Measurements from ENCODE around the gene C2orf92.

C2orf92 gene

DNA sequence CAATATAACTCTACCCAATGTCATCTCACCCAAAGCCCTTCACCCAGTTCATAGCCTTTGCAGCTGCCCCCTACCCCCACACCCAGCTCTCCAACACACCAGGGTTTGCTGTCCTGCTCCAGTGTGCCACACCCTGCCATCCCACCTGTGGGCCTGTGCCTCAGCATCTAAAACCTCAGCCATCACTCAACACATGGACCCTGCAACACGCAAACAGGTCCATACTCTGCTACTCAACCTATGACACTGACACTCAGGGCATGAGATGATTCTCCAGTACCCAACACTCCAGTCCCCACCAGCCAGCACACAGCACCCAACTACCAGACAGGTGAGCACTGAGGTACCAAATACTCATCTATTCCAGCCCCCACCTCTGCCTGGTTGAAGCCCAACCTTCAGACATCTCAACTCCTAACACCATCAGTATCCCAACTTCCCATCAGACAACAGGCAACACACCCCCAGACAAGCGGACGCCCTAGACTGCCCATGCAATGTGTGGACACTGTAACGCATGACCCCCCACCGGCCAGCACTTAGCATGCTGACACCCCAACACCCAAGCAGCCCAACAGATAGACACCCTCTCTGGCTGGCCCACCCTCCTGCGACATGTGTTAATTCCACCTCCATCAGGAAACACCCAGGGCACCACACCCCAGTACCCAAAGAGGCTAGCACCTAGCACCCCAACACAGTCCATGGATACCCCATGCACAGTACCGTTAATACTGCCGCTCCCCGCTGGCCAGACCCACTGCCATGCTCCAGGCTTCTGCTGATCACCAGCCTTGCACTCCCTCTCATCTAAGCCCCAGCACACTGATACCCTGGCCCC, 68.9 kb downstream of the C2orf92 start:
- Histone ChIP-seq H3K9me3 (ENCODE audit: control insufficient read depth, low read length) (no peaks in the 10 kb centered on the region), H3K4me3 (ENCODE audit: insufficient read depth in 1 of 2, low read depth in 1 of 2, low read length in 2 of 2) (no peak overlapping the region), H2BK12ac (ENCODE audit: low read length in 2 of 2) (no peak overlapping the region), H3K4ac (ENCODE audit: low read depth in 1 of 2, low read length in 2 of 2) (no peak overlapping the region), H3K9ac (ENCODE audit: low read length) (no peak overlapping the region), H3K4me1 (ENCODE audit: control insufficient read depth, insufficient read depth, low read depth, low read length) (peaks cover 3% of the 10 kb centered on the region), H2BK15ac (ENCODE audit: low read depth, poor library complexity, severe bottlenecking) (no peak overlapping the region), H2BK5ac (ENCODE audit: low read depth, low read length, poor library complexity, severe bottlenecking) (no peak overlapping the region), H3K14ac (ENCODE audit: low read length in 2 of 2) (no peak overlapping the region), H2AK5ac (ENCODE audit: low read length, severe bottlenecking) (no peak overlapping the region), H3K27me3 (ENCODE audit: control insufficient read depth in 1 of 2, insufficient read depth in 1 of 2, low read length in 2 of 2) (peaks cover 0 to 20% of the 10 kb centered on the region in 2 experiments), H3K36me3 (ENCODE audit: control insufficient read depth in 1 of 2, insufficient read depth in 2 of 2, low read depth in 1 of 2, low read length in 2 of 2) (no peaks in the 10 kb centered on the region), H3K79me1 (replicated peaks; ENCODE audit: low read length, poor library complexity, severe bottlenecking) (no peaks in the 10 kb centered on the region), H3K18ac (ENCODE audit: low read depth in 1 of 2, low read length in 2 of 2) (no peak overlapping the region), H2AFZ (ENCODE audit: low read depth, low read length) (no peak overlapping the region), H3K4me2 (ENCODE audit: low read length, poor library complexity, severe bottlenecking) (no peak overlapping the region), H4K8ac (ENCODE audit: low read length) (peak overlapping the region; percentile 47), H4K91ac (ENCODE audit: low read length) (peak overlapping the region; percentile 36), H2BK120ac (ENCODE audit: low read depth, low read length) (no peak overlapping the region), H3K27ac (ENCODE audit: low read length, poor library complexity, severe bottlenecking) (no peak overlapping the region), H3K23ac (ENCODE audit: low read length in 2 of 2) (no peak overlapping the region)
- DNase-seq: no peak
- WGBS: 97% methylated on average over 9 of the region's 9 CpGs

DNA sequence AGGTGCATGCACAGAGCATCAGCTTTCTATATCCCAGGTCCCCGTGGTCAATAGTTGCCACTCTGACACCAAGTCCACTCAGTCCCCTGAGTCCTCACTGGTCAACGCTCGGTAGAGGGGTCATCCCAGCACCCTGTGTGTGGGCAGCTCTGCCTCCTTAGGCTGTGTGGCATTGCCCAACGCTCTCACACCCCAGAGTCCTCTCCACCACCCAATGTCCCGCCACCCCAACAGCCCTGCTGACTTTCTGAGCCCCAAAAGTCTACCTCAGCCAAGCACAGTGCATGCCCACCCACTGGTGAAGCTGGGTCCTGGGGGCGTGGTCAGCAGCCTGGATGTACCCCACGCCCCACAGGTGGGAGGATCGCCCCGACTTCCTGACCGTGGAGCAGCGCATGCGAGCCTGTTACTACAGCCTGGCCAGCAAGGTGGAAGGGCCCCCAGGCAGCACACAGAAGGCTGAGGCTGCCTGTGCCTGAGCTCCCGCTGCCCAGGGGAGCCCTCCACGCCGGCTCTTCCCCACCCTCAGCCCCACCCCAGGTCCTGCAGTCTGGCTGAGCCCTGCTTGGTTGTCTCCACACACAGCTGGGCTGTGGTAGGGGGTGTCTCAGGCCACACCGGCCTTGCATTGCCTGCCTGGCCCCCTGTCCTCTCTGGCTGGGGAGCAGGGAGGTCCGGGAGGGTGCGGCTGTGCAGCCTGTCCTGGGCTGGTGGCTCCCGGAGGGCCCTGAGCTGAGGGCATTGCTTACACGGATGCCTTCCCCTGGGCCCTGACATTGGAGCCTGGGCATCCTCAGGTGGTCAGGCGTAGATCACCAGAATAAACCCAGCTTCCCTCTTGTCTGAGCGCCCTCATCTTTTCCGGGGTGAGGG, 69.7 kb downstream of the C2orf92 start:
- Histone ChIP-seq H3K27me3 (ENCODE audit: control insufficient read depth in 1 of 2, insufficient read depth in 1 of 2, low read length in 2 of 2) (peaks cover 0 to 20% of the 10 kb centered on the region in 2 experiments), H3K4ac (ENCODE audit: low read depth in 1 of 2, low read length in 2 of 2) (no peak overlapping the region), H3K27ac (ENCODE audit: low read length, poor library complexity, severe bottlenecking) (no peak overlapping the region), H3K36me3 (ENCODE audit: control insufficient read depth in 1 of 2, insufficient read depth in 2 of 2, low read depth in 1 of 2, low read length in 2 of 2) (peaks cover 3 to 7% of the 10 kb centered on the region in 2 experiments), H2AFZ (ENCODE audit: low read depth, low read length) (no peak overlapping the region), H3K23ac (ENCODE audit: low read length in 2 of 2) (peak overlapping the region in 1 of 2 experiments; percentile 43), H3K4me1 (ENCODE audit: control insufficient read depth, insufficient read depth, low read depth, low read length) (peaks cover 5% of the 10 kb centered on the region), H3K9ac (ENCODE audit: low read length) (no peak overlapping the region), H2BK120ac (ENCODE audit: low read depth, low read length) (no peak overlapping the region), H3K4me2 (ENCODE audit: low read length, poor library complexity, severe bottlenecking) (no peak overlapping the region), H3K4me3 (ENCODE audit: insufficient read depth in 1 of 2, low read depth in 1 of 2, low read length in 2 of 2) (no peak overlapping the region), H3K79me1 (replicated peaks; ENCODE audit: low read length, poor library complexity, severe bottlenecking) (no peaks in the 10 kb centered on the region), H2AK5ac (ENCODE audit: low read length, severe bottlenecking) (no peak overlapping the region), H2BK5ac (ENCODE audit: low read depth, low read length, poor library complexity, severe bottlenecking) (no peak overlapping the region), H2BK12ac (ENCODE audit: low read length in 2 of 2) (no peak overlapping the region), H4K8ac (ENCODE audit: low read length) (no peak overlapping the region), H3K18ac (ENCODE audit: low read depth in 1 of 2, low read length in 2 of 2) (no peak overlapping the region), H4K91ac (ENCODE audit: low read length) (peak overlapping the region; percentile 22), H3K14ac (ENCODE audit: low read length in 2 of 2) (peak overlapping the region in 1 of 2 experiments; percentile 29), H2BK15ac (ENCODE audit: low read depth, poor library complexity, severe bottlenecking) (no peak overlapping the region), H3K9me3 (ENCODE audit: control insufficient read depth, low read length) (no peaks in the 10 kb centered on the region)
- WGBS: 93% methylated on average over 23 of the region's 23 CpGs
- no peak for DNase-seq

- Histone ChIP-seq H3K4me2 (ENCODE audit: low read length, poor library complexity, severe bottlenecking) (no peak overlapping the region), H3K4ac (ENCODE audit: low read depth in 1 of 2, low read length in 2 of 2) (no peak overlapping the region), H3K9ac (ENCODE audit: low read length) (no peak overlapping the region), H2BK5ac (ENCODE audit: low read depth, low read length, poor library complexity, severe bottlenecking) (no peak overlapping the region), H4K91ac (ENCODE audit: low read length) (no peak overlapping the region), H3K4me3 (ENCODE audit: insufficient read depth in 1 of 2, low read depth in 1 of 2, low read length in 2 of 2) (no peak overlapping the region), H2BK120ac (ENCODE audit: low read depth, low read length) (no peak overlapping the region), H2AK5ac (ENCODE audit: low read length, severe bottlenecking) (no peak overlapping the region), H3K4me1 (ENCODE audit: control insufficient read depth, insufficient read depth, low read depth, low read length) (peaks cover 5% of the 10 kb centered on the region), H2BK12ac (ENCODE audit: low read length in 2 of 2) (peak overlapping the region in 1 of 2 experiments; percentile 42), H3K36me3 (ENCODE audit: control insufficient read depth in 1 of 2, insufficient read depth in 2 of 2, low read depth in 1 of 2, low read length in 2 of 2) (peaks cover 3 to 11% of the 10 kb centered on the region in 2 experiments), H3K27me3 (ENCODE audit: control insufficient read depth in 1 of 2, insufficient read depth in 1 of 2, low read length in 2 of 2) (peaks cover 0 to 20% of the 10 kb centered on the region in 2 experiments), H2BK15ac (ENCODE audit: low read depth, poor library complexity, severe bottlenecking) (no peak overlapping the region), H2AFZ (ENCODE audit: low read depth, low read length) (no peak overlapping the region), H3K23ac (ENCODE audit: low read length in 2 of 2) (no peak overlapping the region), H3K79me1 (replicated peaks; ENCODE audit: low read length, poor library complexity, severe bottlenecking) (no peaks in the 10 kb centered on the region), H3K18ac (ENCODE audit: low read depth in 1 of 2, low read length in 2 of 2) (no peak overlapping the region), H3K14ac (ENCODE audit: low read length in 2 of 2) (no peak overlapping the region), H3K27ac (ENCODE audit: low read length, poor library complexity, severe bottlenecking) (no peak overlapping the region), H4K8ac (ENCODE audit: low read length) (no peak overlapping the region), H3K9me3 (ENCODE audit: control insufficient read depth, low read length) (no peaks in the 10 kb centered on the region)
- no peak for DNase-seq
- 88% methylated on average over 5 of the region's 5 CpGs for WGBS
These were observed 70.4 kb downstream of the C2orf92 start for GRCh38 chr2:97739893-97740245.

- Histone ChIP-seq H2BK12ac (ENCODE audit: low read length in 2 of 2) (no peak overlapping the region), H3K9me3 (ENCODE audit: control insufficient read depth, low read length) (no peaks in the 10 kb centered on the region), H3K79me1 (replicated peaks; ENCODE audit: low read length, poor library complexity, severe bottlenecking) (no peaks in the 10 kb centered on the region), H3K27ac (ENCODE audit: low read length, poor library complexity, severe bottlenecking) (no peak overlapping the region), H3K23ac (ENCODE audit: low read length in 2 of 2) (no peak overlapping the region), H4K8ac (ENCODE audit: low read length) (no peak overlapping the region), H3K27me3 (ENCODE audit: control insufficient read depth in 1 of 2, insufficient read depth in 1 of 2, low read length in 2 of 2) (peaks cover 0 to 20% of the 10 kb centered on the region in 2 experiments), H3K36me3 (ENCODE audit: control insufficient read depth in 1 of 2, insufficient read depth in 2 of 2, low read depth in 1 of 2, low read length in 2 of 2) (peaks cover 3 to 15% of the 10 kb centered on the region in 2 experiments), H2AK5ac (ENCODE audit: low read length, severe bottlenecking) (no peak overlapping the region), H3K4ac (ENCODE audit: low read depth in 1 of 2, low read length in 2 of 2) (no peak overlapping the region), H3K18ac (ENCODE audit: low read depth in 1 of 2, low read length in 2 of 2) (peak overlapping the region in 1 of 2 experiments; percentile 48), H4K91ac (ENCODE audit: low read length) (no peak overlapping the region), H2BK120ac (ENCODE audit: low read depth, low read length) (no peak overlapping the region), H2AFZ (ENCODE audit: low read depth, low read length) (no peak overlapping the region), H3K14ac (ENCODE audit: low read length in 2 of 2) (no peak overlapping the region), H2BK5ac (ENCODE audit: low read depth, low read length, poor library complexity, severe bottlenecking) (no peak overlapping the region), H3K4me2 (ENCODE audit: low read length, poor library complexity, severe bottlenecking) (no peak overlapping the region), H3K4me3 (ENCODE audit: insufficient read depth in 1 of 2, low read depth in 1 of 2, low read length in 2 of 2) (no peak overlapping the region), H2BK15ac (ENCODE audit: low read depth, poor library complexity, severe bottlenecking) (no peak overlapping the region), H3K9ac (ENCODE audit: low read length) (peak overlapping the region; percentile 24), H3K4me1 (ENCODE audit: control insufficient read depth, insufficient read depth, low read depth, low read length) (peaks cover 7% of the 10 kb centered on the region)
- 52% methylated on average over 14 of the region's 19 CpGs for WGBS
- no peak for DNase-seq
These were observed 71.2 kb downstream of the C2orf92 start for GRCh38 chr2:97740590-97741182.
